Panc1 (cell line): ENCODE results near the gene ATP6V1F. TPM values are rescaled to one million over a fixed set of nuclear protein-coding genes. Genes with fewer than 3 reads are reported as not detected.
A peak's percentile ranks its signal among the peaks of the same experiment; 100 is the strongest.

ENCODE experiments used
- ATAC-seq: fragments of 200-7000 bp; cut with Tn5 transposase; 2 replicates; pipeline ENCODE4 v1.9.1; 2020; ENCODE audit warnings: mild to moderate bottlenecking, moderate library complexity
- BruUV-seq: library from RNA; stranded (reverse); fragments of 400-500 nt; replicated peaks from 2 replicates; lab custom pipeline; 2021; lab: Mats Ljungman, UMichigan
- CTCF ChIA-PET: fragments of 300-600 bp; sonication (Branson Sonifier 250); formaldehyde crosslinking; loops from one replicate; lab custom pipeline; 2022; ENCODE audit warnings: antibody characterized with exemption; lab: Charles Lee
- POLR2A ChIA-PET: fragments of 300-600 bp; sonication (Branson Sonifier 250); formaldehyde crosslinking; loops from one replicate; lab custom pipeline; 2022; ENCODE audit warnings: antibody characterized with exemption; lab: Charles Lee
- DNase-seq: peaks from one replicate; pipeline ENCODE4 v3.0.0-alpha.2; 2010; ENCODE audit warnings: low read depth, low spot score
- H3K27ac ChIP-seq: 2 replicates; pipeline ENCODE4 v1.5.1; 2011; ENCODE audit warnings: mild to moderate bottlenecking, low read length, inconsistent platforms
- H3K27me3 ChIP-seq: fragments of 200-500 bp; sonication (Bioruptor generic); 2 replicates; pipeline ENCODE4 v1.6.0; 2014; ENCODE audit warnings: low read length, inconsistent platforms; ENCODE audit not compliant: control insufficient read depth, insufficient read depth
- H3K36me3 ChIP-seq: fragments of 200-500 bp; sonication (Bioruptor generic); 2 replicates; pipeline ENCODE4 v1.5.1; 2014; ENCODE audit warnings: inconsistent platforms, mild to moderate bottlenecking, low read length, moderate library complexity; ENCODE audit not compliant: control insufficient read depth, insufficient read depth
- H3K4me1 ChIP-seq: 2 replicates; pipeline ENCODE4 v1.5.1; 2011; ENCODE audit warnings: inconsistent platforms, mild to moderate bottlenecking, low read length, moderate library complexity; ENCODE audit not compliant: control insufficient read depth, insufficient read depth
- H3K4me3 ChIP-seq, 2 experiments: 2 replicates each; pipeline ENCODE4 v1.5.1; 2011 to 2012; ENCODE audit warnings: low read depth in 2 of 2, low read length in 2 of 2, mild to moderate bottlenecking in 2 of 2, inconsistent platforms in 1 of 2, moderate library complexity in 1 of 2
- H3K9me3 ChIP-seq: fragments of 200-500 bp; sonication (Bioruptor generic); 2 replicates; pipeline ENCODE4 v1.5.1; 2014; ENCODE audit warnings: low read depth, mild to moderate bottlenecking, inconsistent platforms, low read length, moderate library complexity; ENCODE audit not compliant: control insufficient read depth, insufficient read depth
- CTCF ChIP-seq: fragments of 450-650 bp; IDR thresholded peaks from 2 replicates; pipeline ENCODE4 v1.5.1; 2017; ENCODE audit warnings: mild to moderate bottlenecking
- POLR2AphosphoS5 ChIP-seq: IDR thresholded peaks from 2 replicates; pipeline ENCODE4 v1.6.1; 2012; ENCODE audit warnings: mild to moderate bottlenecking, low read depth, low read length, moderate library complexity
- REST ChIP-seq, 2 experiments: IDR thresholded peaks; 2 replicates each; pipeline ENCODE4 v1.6.1; 2011 to 2012; ENCODE audit warnings: low read depth in 2 of 2, control low read depth in 1 of 2, low read length in 1 of 2, mild to moderate bottlenecking in 1 of 2, moderate library complexity in 1 of 2; ENCODE audit not compliant: insufficient read depth in 1 of 2
- SIN3A ChIP-seq: IDR thresholded peaks from 2 replicates; pipeline ENCODE4 v1.6.1; 2012; ENCODE audit warnings: low read depth, mild to moderate bottlenecking, low read length, moderate library complexity, borderline replicate concordance; ENCODE audit not compliant: insufficient read depth
- TCF7L2 ChIP-seq: IDR thresholded peaks from 2 replicates; pipeline ENCODE4 v1.6.1; 2011; ENCODE audit warnings: mild to moderate bottlenecking, low read depth, low read length, inconsistent platforms
- in situ Hi-C: cut with HindIII; loops from 2 replicates; pipeline ENCODE4 v1.10.0; 2016; ENCODE audit warnings: low sequenced_read_pairs, low pct_unique_long_range_greater_than_20kb
- intact Hi-C: fragments of 100-400 bp; cut with micrococcal nuclease; formaldehyde crosslinking; loops from one replicate; pipeline ENCODE4 v1.10.0; 2022; ENCODE audit not compliant: unreplicated experiment
- total RNA-seq: library from RNA; stranded (reverse); gene quantifications from one replicate; pipeline ENCODE4 v1.2.1, GENCODE V29; 2021; ENCODE audit not compliant: unreplicated experiment

Gene ATP6V1F
- total RNA-seq, 1 experiment from 2014 or later, result 151 TPM

GRCh38 chr7:128904381-128905197 lies 41.9 kb downstream of the ATP6V1F start:
- H3K36me3 ChIP-seq, result no peaks in the 10 kb centered on the region
- peaks cover 5% of the 10 kb centered on the region; the same call in 1 of the 2 replicates for H3K4me1 ChIP-seq
- DNase-seq, result peak; percentile 48
- ChIA-PET POLR2A (no interaction called here), CTCF (no interaction called here)
- no peaks in the 10 kb centered on the region for H3K9me3 ChIP-seq
- no peak overlapping the region for H3K4me3 ChIP-seq
- TF ChIP-seq SIN3A (no peak), CTCF (peak; percentile 82), POLR2AphosphoS5 (no peak), TCF7L2 (peak; percentile 56; the same call in 1 of the 2 replicates), REST (IDR thresholded peaks at IDR 0.05; ENCODE audit: insufficient read depth in 1 of 2, low read depth in 2 of 2, low read length in 1 of 2) (no peak)
- BruUV-seq, result no TSS peak
- H3K27ac ChIP-seq, result no peak overlapping the region
- intact Hi-C loops, result loop anchor here (2.0 kb wide), 1 partner anchor 186 kb away; no protein-coding TSS in a partner anchor
- no peaks in the 10 kb centered on the region for H3K27me3 ChIP-seq
- peak; percentile 72 for ATAC-seq
- in situ Hi-C loops, result no loop called here

- no peaks in the 10 kb centered on the region for H3K27me3 ChIP-seq
- H3K4me3 ChIP-seq, result no peak overlapping the region
- BruUV-seq, result no TSS peak
- DNase-seq (no peak), ATAC-seq (no peak)
- TF ChIP-seq TCF7L2 (no peak), REST (IDR thresholded peaks at IDR 0.05; ENCODE audit: insufficient read depth in 1 of 2, low read depth in 2 of 2, low read length in 1 of 2) (no peak), POLR2AphosphoS5 (no peak), CTCF (no peak), SIN3A (no peak)
- no peak overlapping the region for H3K27ac ChIP-seq
- no peaks in the 10 kb centered on the region for H3K36me3 ChIP-seq
- H3K9me3 ChIP-seq, result no peaks in the 10 kb centered on the region
- ChIA-PET CTCF (no interaction called here), POLR2A (no interaction called here)
- intact Hi-C loops (no loop called here), in situ Hi-C loops (no loop called here)
- H3K4me1 ChIP-seq, result peaks cover 5% of the 10 kb centered on the region; the same call in 1 of the 2 replicates
Observed at GRCh38 chr7:128906001-128906765, 43.5 kb downstream of the ATP6V1F start.
